ENCODE measurements around the gene MRGPRF.

GRCh38 chr11:69010361-69010891 is 2.6 kb downstream of the MRGPRF start:
- TF ChIP-seq CTCF (IDR thresholded peaks at IDR 0.05; ENCODE audit: borderline replicate concordance, extremely low read depth, low read length, poor library complexity, severe bottlenecking) (no peak), EZH2 (IDR thresholded peaks at IDR 0.05; ENCODE audit: borderline replicate concordance, low read depth, low read length, severe bottlenecking) (no peak)
